IMR-90 (cell line): ENCODE results near the gene FAF1. TPM values are rescaled to one million over a fixed set of nuclear protein-coding genes. Genes with fewer than 3 reads are reported as not detected.

Experiments
- ATAC-seq: fragments of 200-7000 bp; cut with Tn5 transposase; 2 replicates; pipeline ENCODE4 v1.9.1; 2020; ENCODE audit warnings: low read depth, mild to moderate bottlenecking, moderate library complexity
- BruUV-seq: library from RNA; stranded (reverse); fragments of 400-500 nt; replicated peaks from 2 replicates; lab custom pipeline; 2021; lab: Mats Ljungman, UMichigan
- CTCF ChIA-PET: fragments of 300-600 bp; formaldehyde crosslinking; extraction: SDS; loops from one replicate; lab custom pipeline; 2021; ENCODE audit warnings: antibody characterized with exemption; lab: Yijun Ruan, JAX
- POLR2A ChIA-PET: fragments of 300-600 bp; sonication (Branson Sonifier 250); formaldehyde crosslinking; loops from one replicate; lab custom pipeline; 2022; ENCODE audit warnings: antibody characterized with exemption; ENCODE audit not compliant: unreplicated experiment; lab: Charles Lee
- DNase-seq: peaks from one replicate; pipeline ENCODE4 v3.0.0; 2013
- H2AFZ ChIP-seq: replicated peaks from 2 replicates; pipeline ENCODE3; 2013; ENCODE audit warnings: low read length, mild to moderate bottlenecking; ENCODE audit not compliant: poor library complexity
- H2AK5ac ChIP-seq: 2 replicates; pipeline ENCODE4 v1.6.1; 2013; ENCODE audit warnings: low read depth, low read length, inconsistent platforms
- H2AK9ac ChIP-seq: replicated peaks from 2 replicates; pipeline ENCODE3; 2013; ENCODE audit warnings: mild to moderate bottlenecking, low read depth, low read length, moderate library complexity; ENCODE audit not compliant: poor library complexity
- H2BK120ac ChIP-seq: 2 replicates; pipeline ENCODE4 v1.6.1; 2013; ENCODE audit warnings: low read depth, low read length, inconsistent platforms
- H2BK15ac ChIP-seq: 3 replicates; pipeline ENCODE4 v1.6.1; 2013; ENCODE audit warnings: low read depth, low read length, inconsistent platforms
- H2BK20ac ChIP-seq: 2 replicates; pipeline ENCODE4 v1.6.1; 2013; ENCODE audit warnings: low read depth, mild to moderate bottlenecking, inconsistent platforms, low read length, moderate library complexity
- H2BK5ac ChIP-seq: 2 replicates; pipeline ENCODE4 v1.6.1; 2013; ENCODE audit warnings: mild to moderate bottlenecking, low read depth, low read length, inconsistent platforms; ENCODE audit not compliant: poor library complexity, severe bottlenecking
- H3K14ac ChIP-seq: replicated peaks from 2 replicates; pipeline ENCODE4 v1.6.1; 2013; ENCODE audit warnings: low read depth, low read length, inconsistent platforms
- H3K18ac ChIP-seq: 2 replicates; pipeline ENCODE4 v1.6.1; 2013; ENCODE audit warnings: low read depth, low read length, control low read depth
- H3K23ac ChIP-seq: 2 replicates; pipeline ENCODE4 v1.6.1; 2013; ENCODE audit warnings: low read depth, low read length, inconsistent platforms
- H3K27ac ChIP-seq: 2 replicates; pipeline ENCODE4 v1.5.1; 2013; ENCODE audit warnings: mild to moderate bottlenecking, control low read depth, low read length; ENCODE audit not compliant: insufficient read depth
- H3K27me3 ChIP-seq: 2 replicates; pipeline ENCODE4 v1.6.1; 2013; ENCODE audit warnings: low read length; ENCODE audit not compliant: control insufficient read depth, insufficient read depth
- H3K36me3 ChIP-seq: 2 replicates; pipeline ENCODE4 v1.6.1; 2013; ENCODE audit warnings: low read length, mixed read lengths; ENCODE audit not compliant: control insufficient read depth, insufficient read depth
- H3K4ac ChIP-seq: 2 replicates; pipeline ENCODE4 v1.6.1; 2013; ENCODE audit warnings: low read depth, low read length, inconsistent platforms
- H3K4me1 ChIP-seq: 2 replicates; pipeline ENCODE4 v1.6.1; 2013; ENCODE audit warnings: low read length, mixed read lengths; ENCODE audit not compliant: control insufficient read depth, insufficient read depth
- H3K4me2 ChIP-seq: 2 replicates; pipeline ENCODE4 v1.6.1; 2013; ENCODE audit warnings: low read depth, mild to moderate bottlenecking, control low read depth, low read length, moderate library complexity
- H3K4me3 ChIP-seq: 2 replicates; pipeline ENCODE4 v1.5.1; 2013; ENCODE audit warnings: low read depth, mild to moderate bottlenecking, control low read depth, low read length, moderate library complexity; ENCODE audit not compliant: insufficient read depth
- H3K56ac ChIP-seq: 2 replicates; pipeline ENCODE4 v1.6.1; 2013; ENCODE audit warnings: low read length, inconsistent platforms; ENCODE audit not compliant: insufficient read depth; ENCODE audit errors: extremely low read depth
- H3K79me1 ChIP-seq, 2 experiments: 2 replicates each; pipeline ENCODE4 v1.6.1; 2013; ENCODE audit warnings: low read length in 2 of 2, inconsistent platforms in 1 of 2, low read depth in 1 of 2
- H3K9ac ChIP-seq: 2 replicates; pipeline ENCODE4 v1.6.1; 2013; ENCODE audit warnings: low read depth, low read length, control low read depth
- H3K9me1 ChIP-seq: 2 replicates; pipeline ENCODE4 v1.6.1; 2013; ENCODE audit warnings: low read length, inconsistent platforms; ENCODE audit not compliant: insufficient read depth
- H3K9me3 ChIP-seq: 2 replicates; pipeline ENCODE4 v1.6.1; 2013; ENCODE audit warnings: low read length; ENCODE audit not compliant: control insufficient read depth, insufficient read depth
- H4K20me1 ChIP-seq: 2 replicates; pipeline ENCODE4 v1.6.1; 2013; ENCODE audit warnings: low read length, inconsistent platforms; ENCODE audit not compliant: insufficient read depth
- H4K5ac ChIP-seq: 2 replicates; pipeline ENCODE4 v1.6.1; 2013; ENCODE audit warnings: mild to moderate bottlenecking, low read depth, low read length, control low read depth
- H4K8ac ChIP-seq, 2 experiments: 2 replicates each; pipeline ENCODE4 v1.6.1; 2013; ENCODE audit warnings: low read depth in 2 of 2, low read length in 2 of 2, control low read depth in 1 of 2, inconsistent platforms in 1 of 2
- H4K91ac ChIP-seq: 2 replicates; pipeline ENCODE4 v1.6.1; 2013; ENCODE audit warnings: low read depth, low read length, inconsistent platforms; ENCODE audit not compliant: insufficient read depth
- CEBPB ChIP-seq: IDR thresholded peaks from 2 replicates; pipeline ENCODE4 v1.6.1; 2012; ENCODE audit warnings: low read depth, low read length, improper control_type of control experiment
- CHD1 ChIP-seq: IDR thresholded peaks from 2 replicates; pipeline ENCODE4 v1.6.1; 2012; ENCODE audit warnings: low read depth, low read length, improper control_type of control experiment
- ELK1 ChIP-seq: fragments of 150-350 bp; IDR thresholded peaks from 2 replicates; pipeline ENCODE4 v1.6.1; 2016; ENCODE audit warnings: low read depth, mild to moderate bottlenecking, low read length, moderate library complexity, borderline replicate concordance
- FOS ChIP-seq: fragments of 150-350 bp; IDR thresholded peaks from 2 replicates; pipeline ENCODE4 v1.6.1; 2016; ENCODE audit warnings: low read depth, low read length
- MXI1 ChIP-seq: IDR thresholded peaks from 2 replicates; pipeline ENCODE4 v1.6.1; 2012; ENCODE audit warnings: low read depth, mild to moderate bottlenecking, low read length, moderate library complexity, borderline replicate concordance
- RAD21 ChIP-seq: IDR thresholded peaks from 2 replicates; pipeline ENCODE4 v1.6.1; 2012; ENCODE audit warnings: low read length, improper control_type of control experiment
- RFX5 ChIP-seq: IDR thresholded peaks from 2 replicates; pipeline ENCODE4 v1.8.0; 2012; ENCODE audit warnings: low read depth, mild to moderate bottlenecking, low read length, moderate library complexity
- USF2 ChIP-seq: fragments of 150-350 bp; IDR thresholded peaks from 2 replicates; pipeline ENCODE4 v1.6.1; 2017; ENCODE audit warnings: mild to moderate bottlenecking, antibody characterized with exemption, low read length, low read depth
- WGBS, 2 experiments: methylation state at CpG; one replicate each; pipeline versions ENCODE4 v1.1.5 to v1.1.7; 2013; ENCODE audit warnings: missing lambda C conversion rate in 2 of 2; ENCODE audit not compliant: insufficient read length in 1 of 2; ENCODE audit errors: extremely low coverage in 2 of 2; 5-methylcytosine and 5-hydroxymethylcytosine counted together
- dilution Hi-C: fragments of 300-500 bp; cut with HindIII; formaldehyde crosslinking; loops from one replicate; pipeline ENCODE4 v1.14.3; 2018; ENCODE audit warnings: low sequenced_read_pairs; ENCODE audit not compliant: unreplicated experiment
- in situ Hi-C: fragments of 300-500 bp; cut with MboI; formaldehyde crosslinking; loops from 3 replicates; pipeline ENCODE4 v1.14.3; 2019; ENCODE audit warnings: low sequenced_read_pairs, inconsistent platforms, mixed read lengths
- intact Hi-C: fragments of 100-400 bp; cut with micrococcal nuclease; formaldehyde crosslinking; loops from 2 replicates; pipeline ENCODE4 v1.10.0; 2022
- polyA plus RNA-seq, 3 experiments: library from polyadenylated mRNA; depleted of rRNA; stranded (reverse); fragments of >200 nt; gene quantifications; 2 replicates each; pipeline ENCODE4 v1.2.3, GENCODE V29; 2012; ENCODE audit warnings: low replicate concordance in 1 of 3
- total RNA-seq: library from RNA; depleted of rRNA; stranded (reverse); fragments of >200 nt; gene quantifications from 2 replicates; pipeline ENCODE4 v1.2.3, GENCODE V29; 2012

The FAF1 gene
- total and polyA plus RNA-seq, 2 of the 4 experiments (the other 2 are of a cell fraction), result 18.8 to 72.9 TPM

GRCh38 chr1:50473513-50473912 lies 486.6 kb downstream of the FAF1 start (continued):
- TF ChIP-seq RFX5, result no peak
- TF ChIP-seq CEBPB, result no peak
- TF ChIP-seq USF2, result no peak

- no peaks in the 10 kb centered on the region for H3K9me1 ChIP-seq
- no peak overlapping the region for H3K9ac ChIP-seq
- no peak overlapping the region for H3K18ac ChIP-seq
- H2AK5ac ChIP-seq, result no peak overlapping the region
- no peak overlapping the region for H3K4ac ChIP-seq
- no peak overlapping the region for H3K27ac ChIP-seq
- DNase-seq (no peak), ATAC-seq (no peak)
- no peak overlapping the region for H2BK120ac ChIP-seq
- no peak overlapping the region for H3K56ac ChIP-seq
- TF ChIP-seq USF2 (no peak), CHD1 (no peak), FOS (no peak), RAD21 (no peak), MXI1 (no peak), ELK1 (no peak)
- in situ Hi-C loops (no loop called here), intact Hi-C loops (no loop called here), dilution Hi-C loops (no loop called here)
- no TSS peak for BruUV-seq
- H2BK20ac ChIP-seq, result no peak overlapping the region
- H2AK9ac ChIP-seq, result no peak overlapping the region
- H2BK5ac ChIP-seq, result no peak overlapping the region
- H3K79me1 ChIP-seq, result no peaks in the 10 kb centered on the region
- H3K14ac ChIP-seq, result no peak overlapping the region
- H4K20me1 ChIP-seq, result no peaks in the 10 kb centered on the region
- H3K9me3 ChIP-seq, result no peaks in the 10 kb centered on the region
- H3K36me3 ChIP-seq, result no peaks in the 10 kb centered on the region
- CTCF ChIA-PET, result no interaction called here
- H2BK15ac ChIP-seq, result no peak overlapping the region
- H3K4me1 ChIP-seq, result no peaks in the 10 kb centered on the region
- no peak overlapping the region for H4K8ac ChIP-seq
- 100% methylated on average over 1 of the region's 3 CpGs; no CpG with 5 or more reads in 1 of the 2 experiments for WGBS, 2 experiments
- no peak overlapping the region for H3K4me2 ChIP-seq
- POLR2A ChIA-PET, result no interaction called here
- H4K91ac ChIP-seq, result no peak overlapping the region
- no peak overlapping the region for H3K4me3 ChIP-seq
- no peak overlapping the region for H3K23ac ChIP-seq
- no peak overlapping the region for H2AFZ ChIP-seq
- no peaks in the 10 kb centered on the region for H3K27me3 ChIP-seq
- no peak overlapping the region for H4K5ac ChIP-seq
Observed at GRCh38 chr1:50471967-50472366, 488.1 kb downstream of the FAF1 start.
